ENCODE measurements around the gene LIFR.

Gene LIFR

GRCh38 chr5:38443390-38443789 lies 113.1 kb downstream of the LIFR start:
- H3K36me3 ChIP-seq (ENCODE audit: control insufficient read depth in 1 of 2, insufficient read depth in 2 of 2, low read length in 2 of 2): no peaks in the 10 kb centered on the region
- no peak overlapping the region for H4K12ac ChIP-seq (ENCODE audit: low read depth, low read length)
- no peak overlapping the region for H2AFZ ChIP-seq (ENCODE audit: insufficient read depth, low read length, poor library complexity)
- no peak overlapping the region for H4K8ac ChIP-seq (ENCODE audit: low read depth, low read length)
- H3K9ac ChIP-seq (ENCODE audit: low read length): no peak overlapping the region
- H2BK5ac ChIP-seq (ENCODE audit: low read depth, low read length, poor library complexity): no peak overlapping the region
- H3K79me2 ChIP-seq (ENCODE audit: control insufficient read depth, insufficient read depth, low read length, poor library complexity): no peaks in the 10 kb centered on the region
- H3K23ac ChIP-seq (ENCODE audit: low read length): no peak overlapping the region
- no peak overlapping the region for H3K4me3 ChIP-seq (ENCODE audit: low read depth, low read length)
- no peaks in the 10 kb centered on the region for H3K79me1 ChIP-seq (ENCODE audit: low read length)
- no peak overlapping the region for H3K4me2 ChIP-seq (ENCODE audit: low read length)
- H3K9me3 ChIP-seq (ENCODE audit: insufficient read depth, low read depth, low read length): no peaks in the 10 kb centered on the region
- H3K4ac ChIP-seq (ENCODE audit: low read depth, low read length): no peak overlapping the region
- no peak overlapping the region for H3K14ac ChIP-seq (ENCODE audit: low read length)
- H3K18ac ChIP-seq (ENCODE audit: low read length): no peak overlapping the region
- no peak overlapping the region for H4K91ac ChIP-seq (ENCODE audit: low read depth, low read length)
- WGBS (ENCODE audit: extremely low coverage, insufficient coverage, insufficient read length): no CpG with 5 or more reads among the region's 7 CpGs
- no peak overlapping the region for H2AK5ac ChIP-seq (ENCODE audit: low read length)
- no peaks in the 10 kb centered on the region for H3K4me1 ChIP-seq (ENCODE audit: control insufficient read depth in 1 of 2, insufficient read depth in 2 of 2, low read length in 2 of 2)
- H3K27me3 ChIP-seq (ENCODE audit: insufficient read depth, low read length): no peaks in the 10 kb centered on the region
- H3K27ac ChIP-seq (ENCODE audit: low read depth, low read length): no peak overlapping the region
- DNase-seq: peak in 1 of 2 donors; percentile 17
- no peak overlapping the region for H2BK12ac ChIP-seq (ENCODE audit: low read length)
- no peak overlapping the region for H2BK120ac ChIP-seq (ENCODE audit: insufficient read depth, low read length, poor library complexity)

DNA sequence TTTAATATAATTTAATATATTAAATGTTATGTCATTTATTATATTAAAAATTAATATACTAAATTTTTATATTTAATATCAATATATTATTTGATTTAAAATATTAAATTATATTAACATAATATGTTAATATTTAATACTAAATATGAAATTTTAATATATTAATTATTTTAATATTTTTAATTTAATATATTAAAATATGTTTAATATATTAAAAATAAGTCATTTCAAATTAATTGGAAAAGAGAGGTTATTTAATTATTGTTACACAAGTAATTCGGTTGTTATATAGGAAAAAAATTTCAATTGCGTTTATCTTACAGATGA lies 114.2 kb downstream of the LIFR start:
- no peaks in the 10 kb centered on the region for H3K79me1 ChIP-seq (ENCODE audit: low read length)
- no peak overlapping the region for H4K8ac ChIP-seq (ENCODE audit: low read depth, low read length)
- no peak overlapping the region for H2AK5ac ChIP-seq (ENCODE audit: low read length)
- H3K4me3 ChIP-seq (ENCODE audit: low read depth, low read length): no peak overlapping the region
- no peaks in the 10 kb centered on the region for H3K36me3 ChIP-seq (ENCODE audit: control insufficient read depth in 1 of 2, insufficient read depth in 2 of 2, low read length in 2 of 2)
- no CpG with 5 or more reads among the region's 2 CpGs for WGBS (ENCODE audit: extremely low coverage, insufficient coverage, insufficient read length)
- no peak overlapping the region for H3K4me2 ChIP-seq (ENCODE audit: low read length)
- no peaks in the 10 kb centered on the region for H3K27me3 ChIP-seq (ENCODE audit: insufficient read depth, low read length)
- no peak overlapping the region for H3K27ac ChIP-seq (ENCODE audit: low read depth, low read length)
- no peak overlapping the region for H3K9ac ChIP-seq (ENCODE audit: low read length)
- no peaks in the 10 kb centered on the region for H3K79me2 ChIP-seq (ENCODE audit: control insufficient read depth, insufficient read depth, low read length, poor library complexity)
- H2BK5ac ChIP-seq (ENCODE audit: low read depth, low read length, poor library complexity): no peak overlapping the region
- DNase-seq: no peak
- no peak overlapping the region for H3K18ac ChIP-seq (ENCODE audit: low read length)
- no peak overlapping the region for H4K91ac ChIP-seq (ENCODE audit: low read depth, low read length)
- no peak overlapping the region for H3K4ac ChIP-seq (ENCODE audit: low read depth, low read length)
- H3K4me1 ChIP-seq (ENCODE audit: control insufficient read depth in 1 of 2, insufficient read depth in 2 of 2, low read length in 2 of 2): no peaks in the 10 kb centered on the region
- no peak overlapping the region for H4K12ac ChIP-seq (ENCODE audit: low read depth, low read length)
- no peaks in the 10 kb centered on the region for H3K9me3 ChIP-seq (ENCODE audit: insufficient read depth, low read depth, low read length)
- H3K23ac ChIP-seq (ENCODE audit: low read length): no peak overlapping the region
- no peak overlapping the region for H3K14ac ChIP-seq (ENCODE audit: low read length)
- H2BK120ac ChIP-seq (ENCODE audit: insufficient read depth, low read length, poor library complexity): no peak overlapping the region
- H2AFZ ChIP-seq (ENCODE audit: insufficient read depth, low read length, poor library complexity): no peak overlapping the region
- H2BK12ac ChIP-seq (ENCODE audit: low read length): no peak overlapping the region

- Histone ChIP-seq H3K23ac (ENCODE audit: low read length) (no peak overlapping the region), H3K36me3 (ENCODE audit: control insufficient read depth in 1 of 2, insufficient read depth in 2 of 2, low read length in 2 of 2) (no peaks in the 10 kb centered on the region), H3K4me3 (ENCODE audit: low read depth, low read length) (no peak overlapping the region), H3K18ac (ENCODE audit: low read length) (no peak overlapping the region), H2AK5ac (ENCODE audit: low read length) (no peak overlapping the region), H3K14ac (ENCODE audit: low read length) (no peak overlapping the region), H2AFZ (ENCODE audit: insufficient read depth, low read length, poor library complexity) (no peak overlapping the region), H3K79me1 (ENCODE audit: low read length) (no peaks in the 10 kb centered on the region), H2BK120ac (ENCODE audit: insufficient read depth, low read length, poor library complexity) (no peak overlapping the region), H3K9me3 (ENCODE audit: insufficient read depth, low read depth, low read length) (no peaks in the 10 kb centered on the region), H2BK5ac (ENCODE audit: low read depth, low read length, poor library complexity) (no peak overlapping the region), H3K79me2 (ENCODE audit: control insufficient read depth, insufficient read depth, low read length, poor library complexity) (no peaks in the 10 kb centered on the region), H3K4me2 (ENCODE audit: low read length) (no peak overlapping the region), H3K4me1 (ENCODE audit: control insufficient read depth in 1 of 2, insufficient read depth in 2 of 2, low read length in 2 of 2) (peaks cover 0 to 2% of the 10 kb centered on the region in 2 experiments), H3K4ac (ENCODE audit: low read depth, low read length) (no peak overlapping the region), H3K9ac (ENCODE audit: low read length) (no peak overlapping the region), H3K27ac (ENCODE audit: low read depth, low read length) (no peak overlapping the region), H4K91ac (ENCODE audit: low read depth, low read length) (no peak overlapping the region), H2BK12ac (ENCODE audit: low read length) (no peak overlapping the region), H4K12ac (ENCODE audit: low read depth, low read length) (no peak overlapping the region), H3K27me3 (ENCODE audit: insufficient read depth, low read length) (no peaks in the 10 kb centered on the region), H4K8ac (ENCODE audit: low read depth, low read length) (no peak overlapping the region)
- WGBS (ENCODE audit: extremely low coverage, insufficient coverage, insufficient read length): no CpG with 5 or more reads among the region's 9 CpGs
- peak; percentile 84 to 98 for DNase-seq
Measured at GRCh38 chr5:38441453-38442246, 114.8 kb downstream of the LIFR start.

DNA sequence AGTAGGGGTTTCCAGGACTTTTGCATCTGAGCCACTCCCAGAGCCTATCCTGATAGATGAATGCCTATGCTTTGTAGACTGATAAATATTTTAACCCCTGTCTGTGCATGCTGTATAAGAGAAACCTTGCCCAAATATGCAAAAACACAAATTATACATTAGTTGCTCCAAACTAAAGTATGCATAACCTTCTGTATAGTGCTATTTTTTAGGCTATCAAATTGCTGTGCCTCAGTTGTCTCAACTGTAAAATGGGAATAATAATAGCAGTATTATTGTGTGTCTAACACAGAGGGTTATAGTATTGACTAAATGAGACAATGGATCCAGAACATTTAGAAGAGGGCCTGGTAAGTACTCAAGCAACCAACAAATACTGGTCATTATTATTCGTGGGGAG lies 117.7 kb downstream of the LIFR start:
- Histone ChIP-seq H3K9ac (ENCODE audit: low read length) (no peak overlapping the region), H4K91ac (ENCODE audit: low read depth, low read length) (no peak overlapping the region), H3K79me1 (ENCODE audit: low read length) (no peaks in the 10 kb centered on the region), H4K8ac (ENCODE audit: low read depth, low read length) (no peak overlapping the region), H3K79me2 (ENCODE audit: control insufficient read depth, insufficient read depth, low read length, poor library complexity) (no peaks in the 10 kb centered on the region), H3K27ac (ENCODE audit: low read depth, low read length) (no peak overlapping the region), H3K36me3 (ENCODE audit: control insufficient read depth in 1 of 2, insufficient read depth in 2 of 2, low read length in 2 of 2) (no peaks in the 10 kb centered on the region), H2AK5ac (ENCODE audit: low read length) (no peak overlapping the region), H3K4ac (ENCODE audit: low read depth, low read length) (no peak overlapping the region), H4K12ac (ENCODE audit: low read depth, low read length) (no peak overlapping the region), H3K23ac (ENCODE audit: low read length) (no peak overlapping the region), H3K4me3 (ENCODE audit: low read depth, low read length) (no peak overlapping the region), H3K4me2 (ENCODE audit: low read length) (no peak overlapping the region), H2BK5ac (ENCODE audit: low read depth, low read length, poor library complexity) (no peak overlapping the region), H2AFZ (ENCODE audit: insufficient read depth, low read length, poor library complexity) (no peak overlapping the region), H2BK120ac (ENCODE audit: insufficient read depth, low read length, poor library complexity) (no peak overlapping the region), H2BK12ac (ENCODE audit: low read length) (no peak overlapping the region), H3K27me3 (ENCODE audit: insufficient read depth, low read length) (no peaks in the 10 kb centered on the region), H3K9me3 (ENCODE audit: insufficient read depth, low read depth, low read length) (no peaks in the 10 kb centered on the region), H3K4me1 (ENCODE audit: control insufficient read depth in 1 of 2, insufficient read depth in 2 of 2, low read length in 2 of 2) (peaks cover 0 to 2% of the 10 kb centered on the region in 2 experiments), H3K14ac (ENCODE audit: low read length) (no peak overlapping the region), H3K18ac (ENCODE audit: low read length) (no peak overlapping the region)
- no CpG with 5 or more reads among the region's 1 CpG for WGBS (ENCODE audit: extremely low coverage, insufficient coverage, insufficient read length)
- DNase-seq: no peak
